GM12801 (cell line): ENCODE results near the gene VGLL2.

Experiments
- CTCF ChIP-seq: IDR thresholded peaks from one replicate; pipeline ENCODE4 v1.5.1; 2011; ENCODE audit warnings: control low read depth; ENCODE audit not compliant: insufficient read length; ENCODE audit errors: extremely low read depth

VGLL2 gene

GRCh38 chr6:117266257-117267053 is 1.1 kb downstream of the VGLL2 start:
- no peak for TF ChIP-seq CTCF

GRCh38 chr6:117267054-117267347 is 1.6 kb downstream of the VGLL2 start:
- no peak for TF ChIP-seq CTCF

DNA sequence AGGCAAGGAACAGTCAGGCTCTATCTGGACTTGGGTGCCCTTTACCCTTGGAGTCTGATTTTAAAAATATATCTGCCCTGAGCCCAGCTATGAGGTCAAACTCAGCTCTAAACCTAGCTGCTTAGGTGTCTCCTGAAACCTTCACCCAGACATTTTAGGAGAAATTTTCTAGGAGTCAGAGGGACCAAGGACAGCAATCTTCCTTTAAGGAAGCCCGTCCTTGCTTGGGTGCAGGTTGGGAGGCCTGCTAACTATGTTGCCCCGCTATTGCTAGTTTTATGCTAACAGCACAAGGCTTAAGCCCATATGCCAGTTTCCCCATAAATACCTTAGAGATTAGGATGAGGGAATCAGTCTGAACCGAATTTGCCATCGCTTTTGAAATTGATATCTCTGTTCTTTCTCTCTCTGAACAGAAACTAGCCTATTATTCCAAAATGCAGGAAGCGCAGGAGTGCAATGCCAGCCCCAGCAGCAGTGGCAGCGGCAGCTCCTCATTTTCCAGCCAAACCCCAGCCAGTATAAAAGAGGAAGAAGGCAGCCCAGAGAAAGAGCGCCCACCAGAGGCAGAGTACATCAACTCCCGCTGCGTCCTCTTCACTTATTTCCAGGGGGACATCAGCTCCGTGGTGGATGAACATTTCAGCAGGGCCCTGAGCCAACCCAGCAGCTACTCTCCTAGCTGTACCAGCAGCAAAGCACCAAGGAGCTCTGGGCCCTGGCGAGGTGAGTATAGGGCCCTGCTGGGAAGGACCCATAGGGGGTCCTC is 2.6 kb downstream of the VGLL2 start:
- TF ChIP-seq CTCF, result no peak

DNA sequence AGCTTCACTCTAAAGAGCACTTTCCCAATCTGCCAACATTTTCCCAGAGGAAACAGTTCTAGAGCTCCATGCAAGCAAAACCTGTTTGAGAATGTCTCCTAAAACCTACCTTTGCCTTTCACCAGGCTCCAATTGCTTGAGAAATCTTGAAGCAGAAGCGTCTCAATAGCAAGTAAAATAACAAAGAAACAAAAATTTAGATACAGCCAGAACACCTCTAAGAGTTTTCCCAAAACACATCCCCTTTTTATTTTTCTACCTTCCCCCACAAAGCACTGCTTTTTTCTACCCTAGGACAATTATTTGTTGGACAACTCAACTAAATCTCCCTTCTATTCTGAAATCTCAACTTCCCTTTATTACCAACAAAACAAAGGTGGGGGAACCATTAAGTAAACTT is 3.6 kb downstream of the VGLL2 start:
- TF ChIP-seq CTCF, result no peak

GRCh38 chr6:117269638-117270054 is 4.3 kb downstream of the VGLL2 start:
- no peak for TF ChIP-seq CTCF

GRCh38 chr6:117270055-117270842 is 4.9 kb downstream of the VGLL2 start:
- no peak for TF ChIP-seq CTCF

GRCh38 chr6:117270843-117271507 is 5.6 kb downstream of the VGLL2 start:
- no peak for TF ChIP-seq CTCF
